H1 (cell line): ENCODE measurements around the gene PET117. TPM values are rescaled to one million over a fixed set of nuclear protein-coding genes. Genes with fewer than 3 reads are reported as not detected.

Experiments used
- CTCF ChIA-PET: fragments of 300-600 bp; sonication (Branson Sonifier 250); formaldehyde crosslinking; loops from one replicate; lab custom pipeline; 2021; ENCODE audit not compliant: partially characterized antibody; lab: Charles Lee
- POLR2A ChIA-PET: fragments of 300-600 bp; sonication (Branson Sonifier 250); formaldehyde crosslinking; loops from one replicate; lab custom pipeline; 2021; ENCODE audit warnings: inconsistent platforms; ENCODE audit not compliant: partially characterized antibody; lab: Charles Lee
- DNase-seq, 2 experiments: peaks; one replicate each; pipeline versions ENCODE4 v3.0.0 to v3.0.0-alpha.2; 2010 to 2022; ENCODE audit warnings: low spot score in 2 of 2, low read depth in 1 of 2, mixed read lengths in 1 of 2
- FAIRE-seq: peaks from 2 replicates; lab custom pipeline; 2011; peaks lifted over from hg19 to GRCh38; lab: Jason Lieb, UNC
- H2AFZ ChIP-seq: 2 replicates; pipeline ENCODE4 v1.8.1; 2012; ENCODE audit warnings: low read length, inconsistent platforms
- H2AK5ac ChIP-seq: 2 replicates; pipeline ENCODE4 v1.6.1; 2013; ENCODE audit warnings: low read depth, low read length
- H2BK120ac ChIP-seq: replicated peaks from 2 replicates; pipeline ENCODE3; 2013; ENCODE audit warnings: low read depth, low read length, inconsistent platforms
- H2BK12ac ChIP-seq: 2 replicates; pipeline ENCODE4 v1.6.1; 2013; ENCODE audit warnings: low read depth, low read length
- H2BK15ac ChIP-seq: 2 replicates; pipeline ENCODE4 v1.6.1; 2013; ENCODE audit warnings: low read length
- H2BK20ac ChIP-seq: 2 replicates; pipeline ENCODE4 v1.6.1; 2013; ENCODE audit warnings: low read length
- H2BK5ac ChIP-seq: 2 replicates; pipeline ENCODE4 v1.6.1; 2013; ENCODE audit warnings: low read depth, low read length
- H3K14ac ChIP-seq: 2 replicates; pipeline ENCODE4 v1.6.1; 2013; ENCODE audit warnings: inconsistent platforms; ENCODE audit not compliant: insufficient read length
- H3K18ac ChIP-seq: 2 replicates; pipeline ENCODE4 v1.6.1; 2013; ENCODE audit warnings: low read length; ENCODE audit errors: extremely low read depth
- H3K23ac ChIP-seq: 2 replicates; pipeline ENCODE4 v1.6.1; 2013; ENCODE audit warnings: inconsistent platforms; ENCODE audit not compliant: insufficient read length
- H3K23me2 ChIP-seq: 2 replicates; pipeline ENCODE4 v1.6.1; 2013; ENCODE audit warnings: low read depth, low read length
- H3K27ac ChIP-seq: 2 replicates; pipeline ENCODE4 v1.6.1; 2011; ENCODE audit warnings: low read depth, low read length, inconsistent platforms
- H3K27me3 ChIP-seq, 4 experiments: replicated peaks in 1 of 4; 1 replicate in 1 of 4; 2 replicates in 3 of 4; pipeline versions ENCODE4 v1.6.1 to v1.8.1; 2011 to 2013; ENCODE audit warnings: low read length in 3 of 4, mild to moderate bottlenecking in 3 of 4, inconsistent platforms in 2 of 4, mixed read lengths in 2 of 4, moderate library complexity in 1 of 4; ENCODE audit not compliant: control insufficient read depth in 3 of 4, insufficient read depth in 3 of 4; ENCODE audit errors: extremely low read depth in 1 of 4
- H3K36me3 ChIP-seq, 4 experiments: 2 replicates each; pipeline versions ENCODE4 v1.6.1 to v1.8.1; 2011 to 2013; ENCODE audit warnings: mild to moderate bottlenecking in 4 of 4, low read length in 3 of 4, moderate library complexity in 2 of 4, control low read depth in 1 of 4, inconsistent platforms in 1 of 4; ENCODE audit not compliant: insufficient read depth in 4 of 4, control insufficient read depth in 2 of 4
- H3K4ac ChIP-seq: replicated peaks from 2 replicates; pipeline ENCODE3; 2013; ENCODE audit warnings: low read length, low read depth, mixed read lengths, inconsistent platforms; ENCODE audit not compliant: insufficient read length
- H3K4me1 ChIP-seq, 4 experiments: replicated peaks in 1 of 4; 1 replicate in 1 of 4; 2 replicates in 3 of 4; pipeline versions ENCODE4 v1.6.1 to v1.8.1; 2011 to 2013; ENCODE audit warnings: low read length in 3 of 4, inconsistent platforms in 2 of 4, mixed read lengths in 1 of 4; ENCODE audit not compliant: insufficient read depth in 4 of 4, control insufficient read depth in 3 of 4
- H3K4me2 ChIP-seq, 2 experiments: 2 replicates each; pipeline versions ENCODE4 v1.6.1 to v1.8.1; 2011 to 2013; ENCODE audit warnings: low read depth in 2 of 2, low read length in 2 of 2, control low read depth in 1 of 2, inconsistent platforms in 1 of 2, mild to moderate bottlenecking in 1 of 2; ENCODE audit not compliant: insufficient read depth in 1 of 2
- H3K4me3 ChIP-seq, 4 experiments: fragments of 200-600, 300-600 bp in 1 of 4; sonication (generic), shearing (Covaris generic), sonication (Bioruptor Twin) in 1 of 4; 2 replicates each; pipeline versions ENCODE4 v1.5.1 to v1.8.1; 2011 to 2016; ENCODE audit warnings: low read length in 4 of 4, low read depth in 3 of 4, control low read depth in 2 of 4, inconsistent platforms in 2 of 4, mild to moderate bottlenecking in 2 of 4, mixed read lengths in 1 of 4, moderate library complexity in 1 of 4; ENCODE audit not compliant: insufficient read depth in 2 of 4; ENCODE audit errors: extremely low read depth in 1 of 4
- H3K56ac ChIP-seq: replicated peaks from 2 replicates; pipeline ENCODE3; 2013; ENCODE audit warnings: low read depth, mild to moderate bottlenecking, mixed read lengths, low read length, inconsistent platforms; ENCODE audit not compliant: insufficient read length
- H3K79me1 ChIP-seq: 2 replicates; pipeline ENCODE4 v1.6.1; 2013; ENCODE audit warnings: low read depth, low read length, control low read depth
- H3K79me2 ChIP-seq, 2 experiments: 2 replicates each; pipeline versions ENCODE4 v1.6.1 to v1.8.1; 2012 to 2013; ENCODE audit warnings: low read length in 2 of 2, mild to moderate bottlenecking in 2 of 2, inconsistent platforms in 1 of 2; ENCODE audit not compliant: insufficient read depth in 2 of 2, control insufficient read depth in 1 of 2
- H3K9ac ChIP-seq, 4 experiments: replicated peaks in 1 of 4; 1 replicate in 1 of 4; 2 replicates in 3 of 4; pipeline versions ENCODE4 v1.6.1 to v1.8.1; 2011 to 2013; ENCODE audit warnings: low read depth in 3 of 4, low read length in 3 of 4, control low read depth in 2 of 4, mild to moderate bottlenecking in 2 of 4, moderate library complexity in 2 of 4, inconsistent platforms in 1 of 4; ENCODE audit errors: extremely low read depth in 1 of 4
- H3K9me3 ChIP-seq, 2 experiments: 2 replicates each; pipeline versions ENCODE4 v1.6.1 to v1.8.1; 2012 to 2013; ENCODE audit warnings: mild to moderate bottlenecking in 2 of 2, moderate library complexity in 2 of 2, control low read depth in 1 of 2, inconsistent platforms in 1 of 2, low read depth in 1 of 2, low read length in 1 of 2, mixed read lengths in 1 of 2; ENCODE audit not compliant: insufficient read depth in 2 of 2
- H4K20me1 ChIP-seq, 2 experiments: replicated peaks in 1 of 2; 2 replicates each; pipeline versions ENCODE3 to v1.8.1; 2011 to 2013; ENCODE audit warnings: inconsistent platforms in 2 of 2, low read length in 2 of 2, mild to moderate bottlenecking in 1 of 2; ENCODE audit not compliant: insufficient read depth in 2 of 2, control insufficient read depth in 1 of 2
- H4K5ac ChIP-seq: 2 replicates; pipeline ENCODE4 v1.6.1; 2013; ENCODE audit warnings: low read length, low read depth, mixed read lengths, inconsistent platforms; ENCODE audit not compliant: insufficient read length
- H4K8ac ChIP-seq: 2 replicates; pipeline ENCODE4 v1.8.0; 2013; ENCODE audit warnings: mild to moderate bottlenecking, moderate library complexity, low read length, inconsistent platforms; ENCODE audit not compliant: insufficient read depth; ENCODE audit errors: extremely low read depth
- H4K91ac ChIP-seq: replicated peaks from 2 replicates; pipeline ENCODE3; 2013; ENCODE audit warnings: low read length, mixed read lengths, inconsistent platforms; ENCODE audit not compliant: insufficient read length
- ATF3 ChIP-seq: IDR thresholded peaks from 2 replicates; pipeline ENCODE4 v1.6.1; 2011; ENCODE audit warnings: low read depth, mild to moderate bottlenecking, low read length; ENCODE audit not compliant: insufficient read depth
- CEBPB ChIP-seq: IDR thresholded peaks from 2 replicates; pipeline ENCODE4 v1.6.1; 2012; ENCODE audit warnings: low read depth, low read length
- JUND ChIP-seq: IDR thresholded peaks from 2 replicates; pipeline ENCODE4 v1.6.1; 2011; ENCODE audit warnings: mild to moderate bottlenecking, improper control_type of control experiment, low read length
- YY1 ChIP-seq: IDR thresholded peaks from 2 replicates; pipeline ENCODE4 v1.6.1; 2011; ENCODE audit warnings: low read depth, mild to moderate bottlenecking, low read length
- WGBS, 2 experiments: shearing (Covaris generic) in 1 of 2; methylation state at CpG; one replicate each; pipeline versions ENCODE4 v1.1.6 to v1.1.7; 2013 to 2015; ENCODE audit warnings: low lambda C conversion rate in 2 of 2, mixed read lengths in 2 of 2, inconsistent platforms in 1 of 2, low coverage in 1 of 2, missing lambda C conversion rate in 1 of 2; ENCODE audit not compliant: insufficient replicate concordance in 2 of 2, insufficient coverage in 1 of 2, insufficient read length in 1 of 2; ENCODE audit errors: extremely low coverage in 1 of 2, missing lambda C conversion rate in 1 of 2; 5-methylcytosine and 5-hydroxymethylcytosine counted together
- polyA plus RNA-seq, 7 experiments: library from polyadenylated mRNA; depleted of rRNA in 3 of 7; stranded (reverse) in 5 of 7; unstranded in 2 of 7; fragments of >200 nt in 5 of 7; fragments of 200-250 nt in 2 of 7; gene quantifications; 1 replicate in 5 of 7; 2 replicates in 1 of 7; 4 replicates in 1 of 7; pipeline versions ENCODE4 v1.2.1 to v1.2.3, GENCODE V29; 2011 to 2013; ENCODE audit warnings: missing spikeins in 2 of 7, mixed read lengths in 2 of 7
- total RNA-seq: library from RNA; stranded (reverse); fragmentation: NEBNext Ultra II Directional; extraction: Animal tissue kit (Norgen Biotek cat#: 25700); gene quantifications from 2 replicates; pipeline ENCODE4 v1.2.1, GENCODE V29; 2021

Gene PET117
- total and polyA plus RNA-seq, 2 of the 8 experiments (the other 6 are each of a cell fraction or from before 2014, with no cell fraction given), result 9.1 to 23.8 TPM

GRCh38 chr20:18180815-18181214 lies 43.2 kb downstream of the PET117 start:
- Histone ChIP-seq H4K20me1 (no peaks in the 10 kb centered on the region), H3K4ac (no peak overlapping the region), H2BK5ac (no peak overlapping the region), H3K23ac (no peak overlapping the region), H2BK120ac (no peak overlapping the region), H4K91ac (no peak overlapping the region), H2BK20ac (no peak overlapping the region), H3K27me3 (no peaks in the 10 kb centered on the region), H3K4me2 (no peak overlapping the region), H3K79me1 (no peaks in the 10 kb centered on the region), H3K27ac (no peak overlapping the region), H3K56ac (no peak overlapping the region), H4K5ac (no peak overlapping the region), H3K79me2 (peaks cover 0 to 3% of the 10 kb centered on the region in 2 experiments; a peak in 1 of 4 replicates), H3K14ac (no peak overlapping the region), H4K8ac (no peak overlapping the region), H3K4me1 (no peaks in the 10 kb centered on the region), H3K9me3 (peaks cover 0 to 10% of the 10 kb centered on the region in 2 experiments; a peak in 1 of 4 replicates), H3K9ac (no peak overlapping the region), H3K4me3 (no peak overlapping the region), H2BK15ac (no peak overlapping the region), H3K36me3 (peaks cover 4 to 36% (median 25%) of the 10 kb centered on the region in 4 experiments; a peak in 7 of 8 replicates), H3K18ac (no peak overlapping the region), H3K23me2 (no peaks in the 10 kb centered on the region), H2AK5ac (no peak overlapping the region), H2AFZ (no peak overlapping the region), H2BK12ac (no peak overlapping the region)
- TF ChIP-seq JUND (no peak), YY1 (no peak), ATF3 (no peak), CEBPB (no peak)
- FAIRE-seq, result no peak
- no peak for DNase-seq
- ChIA-PET POLR2A (no interaction called here), CTCF (interaction anchor here (1.1 kb wide), 1 partner anchor 10 kb away, joined by 3 read pairs; no protein-coding TSS in a partner anchor)
- 0% methylated on average over 1 of the region's 1 CpG; no CpG with 5 or more reads in 1 of the 2 experiments for WGBS, 2 experiments
